HFFc6 (cell line): ENCODE data around the gene TMEM9B. TPM values are rescaled to one million over a fixed set of nuclear protein-coding genes. Genes with fewer than 3 reads are reported as not detected.

ENCODE experiments used
- DNase-seq: peaks from one replicate; pipeline ENCODE4 v3.0.0-alpha.2; 2018
- H3K27ac Mint-ChIP-seq: 2 replicates; pipeline ENCODE4 v1.8.0; 2020; ENCODE audit warnings: mild to moderate bottlenecking, mixed read lengths
- H3K27me3 Mint-ChIP-seq: 2 replicates; pipeline ENCODE4 v1.8.0; 2021; ENCODE audit warnings: mild to moderate bottlenecking, moderate library complexity, mixed read lengths; ENCODE audit not compliant: insufficient read depth
- H3K36me3 Mint-ChIP-seq: 2 replicates; pipeline ENCODE4 v1.8.0; 2021; ENCODE audit warnings: low read depth, mixed read lengths
- H3K4me1 Mint-ChIP-seq: 2 replicates; pipeline ENCODE4 v1.8.0; 2020; ENCODE audit warnings: low read depth, mixed read lengths
- H3K4me3 Mint-ChIP-seq: 2 replicates; pipeline ENCODE4 v1.8.0; 2020; ENCODE audit warnings: mild to moderate bottlenecking, moderate library complexity, mixed read lengths
- H3K9me3 Mint-ChIP-seq: 2 replicates; pipeline ENCODE4 v1.8.0; 2020; ENCODE audit warnings: mild to moderate bottlenecking, mixed read lengths
- total RNA-seq, 6 experiments: library from RNA; stranded (reverse); fragmentation: NEBNext Ultra II Directional; extraction: Animal tissue kit (Norgen Biotek cat#: 25700); gene quantifications; 2 replicates in 1 of 6; 3 replicates in 5 of 6; pipeline ENCODE4 v1.2.3, GENCODE V29; 2021
- TF ChIP-seq, protein P1 (sequence below): fragments of 200-600 bp; sonication (generic); IDR thresholded peaks from 2 replicates; pipeline ENCODE4 v1.5.0; 2021; ENCODE audit warnings: antibody characterized with exemption, mild to moderate bottlenecking

Gene TMEM9B
- total RNA-seq, 6 experiments from 2014 or later = 50.0 to 66.0 (median 59.7) TPM

DNA sequence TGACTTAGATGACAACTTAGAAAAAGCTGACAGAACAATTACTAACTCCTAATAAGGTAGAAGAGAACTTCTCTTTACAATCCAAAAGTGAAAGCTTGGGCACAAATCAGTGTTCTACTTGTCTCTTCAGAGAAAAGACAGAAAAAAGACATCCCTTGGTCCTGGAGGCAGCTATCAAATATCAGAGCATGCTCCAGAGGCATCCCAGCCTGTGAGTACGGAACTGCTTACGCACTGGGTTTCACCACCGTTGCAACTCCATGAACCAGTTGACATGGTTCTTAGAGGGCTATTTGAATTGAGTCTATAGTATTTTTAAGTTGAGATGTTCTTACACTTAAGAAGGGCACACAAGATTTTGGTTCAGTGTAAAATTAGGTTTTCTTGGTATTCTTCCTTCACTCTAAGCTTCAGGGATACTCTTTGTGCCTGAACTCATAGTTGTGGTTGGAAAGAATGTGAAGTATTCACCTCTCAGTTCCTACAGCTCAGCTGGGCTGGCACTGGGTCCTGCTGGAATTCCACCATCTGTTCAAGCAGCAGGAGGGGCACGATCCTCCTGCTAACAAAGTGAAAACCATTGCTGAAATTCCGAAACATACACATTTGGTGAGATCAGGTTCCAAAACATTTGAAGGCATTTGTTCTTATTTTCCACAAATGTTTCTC is 47.0 kb downstream of the TMEM9B start:
- DNase-seq = peak; percentile 70
- H3K4me3 Mint-ChIP-seq = peak overlapping the region; percentile 56
- H3K27ac Mint-ChIP-seq = peak overlapping the region; percentile 71
- H3K27me3 Mint-ChIP-seq = no peaks in the 10 kb centered on the region; the same call in 1 of the 2 replicates
- peaks cover 23% of the 10 kb centered on the region for H3K36me3 Mint-ChIP-seq
- H3K9me3 Mint-ChIP-seq = no peaks in the 10 kb centered on the region
- TF ChIP-seq, protein P1, sequence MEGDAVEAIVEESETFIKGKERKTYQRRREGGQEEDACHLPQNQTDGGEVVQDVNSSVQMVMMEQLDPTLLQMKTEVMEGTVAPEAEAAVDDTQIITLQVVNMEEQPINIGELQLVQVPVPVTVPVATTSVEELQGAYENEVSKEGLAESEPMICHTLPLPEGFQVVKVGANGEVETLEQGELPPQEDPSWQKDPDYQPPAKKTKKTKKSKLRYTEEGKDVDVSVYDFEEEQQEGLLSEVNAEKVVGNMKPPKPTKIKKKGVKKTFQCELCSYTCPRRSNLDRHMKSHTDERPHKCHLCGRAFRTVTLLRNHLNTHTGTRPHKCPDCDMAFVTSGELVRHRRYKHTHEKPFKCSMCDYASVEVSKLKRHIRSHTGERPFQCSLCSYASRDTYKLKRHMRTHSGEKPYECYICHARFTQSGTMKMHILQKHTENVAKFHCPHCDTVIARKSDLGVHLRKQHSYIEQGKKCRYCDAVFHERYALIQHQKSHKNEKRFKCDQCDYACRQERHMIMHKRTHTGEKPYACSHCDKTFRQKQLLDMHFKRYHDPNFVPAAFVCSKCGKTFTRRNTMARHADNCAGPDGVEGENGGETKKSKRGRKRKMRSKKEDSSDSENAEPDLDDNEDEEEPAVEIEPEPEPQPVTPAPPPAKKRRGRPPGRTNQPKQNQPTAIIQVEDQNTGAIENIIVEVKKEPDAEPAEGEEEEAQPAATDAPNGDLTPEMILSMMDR = no peak
- peaks cover 47% of the 10 kb centered on the region for H3K4me1 Mint-ChIP-seq

DNA sequence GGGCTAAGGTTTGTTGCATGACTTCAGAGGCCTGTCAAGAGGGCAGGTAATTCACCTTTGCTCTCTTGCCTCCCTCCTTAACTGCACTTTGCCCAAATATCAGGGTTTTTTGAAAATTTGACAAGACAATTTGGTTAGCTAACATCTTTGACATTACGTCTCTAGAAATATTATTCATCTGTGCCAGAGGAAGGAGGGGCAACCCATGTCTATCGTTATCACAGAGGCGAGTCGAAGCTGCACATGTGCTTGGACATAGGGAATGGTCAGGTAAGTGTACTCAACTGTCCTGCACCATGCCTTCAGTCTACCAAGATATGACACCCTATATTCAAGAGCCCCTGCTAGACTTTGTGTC is 49.6 kb downstream of the TMEM9B start:
- no peaks in the 10 kb centered on the region for H3K27me3 Mint-ChIP-seq
- H3K27ac Mint-ChIP-seq = peak overlapping the region; percentile 78; the same call in 1 of the 2 replicates
- peak overlapping the region; percentile 68 for H3K4me3 Mint-ChIP-seq
- H3K36me3 Mint-ChIP-seq = peaks cover 11% of the 10 kb centered on the region
- no peak for DNase-seq
- H3K9me3 Mint-ChIP-seq = no peaks in the 10 kb centered on the region
- H3K4me1 Mint-ChIP-seq = peaks cover 61% of the 10 kb centered on the region
- TF ChIP-seq, protein P1 = peak; percentile 16

DNA sequence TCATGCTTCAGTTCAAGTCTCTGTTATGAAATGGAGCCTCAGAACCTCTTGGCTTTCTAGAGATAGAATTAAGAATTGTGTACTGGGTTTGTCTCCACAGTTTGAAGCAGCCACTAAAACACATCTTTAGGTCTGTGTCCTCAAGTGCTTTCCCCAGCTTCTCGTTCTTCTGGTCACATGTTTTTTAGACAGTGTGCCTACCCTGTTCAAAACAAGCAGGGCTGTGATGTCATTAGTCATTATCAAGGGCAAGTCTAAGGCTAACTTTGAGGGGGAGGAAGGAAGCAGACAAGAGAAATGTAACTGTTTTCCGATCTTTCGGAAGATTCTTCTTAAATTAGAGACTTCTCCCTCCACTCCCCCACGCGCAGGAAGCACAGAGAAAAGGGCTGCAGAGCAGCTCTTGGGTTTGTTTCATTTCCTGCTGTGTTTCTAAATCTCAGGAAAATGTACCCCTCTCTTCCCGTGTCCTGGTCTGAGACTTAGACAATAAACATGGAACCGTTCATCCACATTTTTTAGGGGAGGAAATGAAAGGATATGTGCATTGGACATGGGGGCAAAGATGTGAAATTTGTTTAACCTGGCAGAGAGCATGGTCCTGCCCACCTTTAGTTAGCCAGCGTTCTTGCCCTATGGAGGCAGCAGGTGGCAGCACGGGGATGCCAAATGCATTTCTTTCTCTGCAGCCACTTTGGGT is 50.1 kb downstream of the TMEM9B start:
- no peaks in the 10 kb centered on the region for H3K27me3 Mint-ChIP-seq
- H3K4me3 Mint-ChIP-seq = peak overlapping the region; percentile 68
- H3K9me3 Mint-ChIP-seq = no peaks in the 10 kb centered on the region
- DNase-seq = no peak
- peak overlapping the region; percentile 78 for H3K27ac Mint-ChIP-seq
- H3K36me3 Mint-ChIP-seq = peaks cover 11% of the 10 kb centered on the region
- TF ChIP-seq, protein P1 = peak; percentile 78
- H3K4me1 Mint-ChIP-seq = peaks cover 66% of the 10 kb centered on the region

DNA sequence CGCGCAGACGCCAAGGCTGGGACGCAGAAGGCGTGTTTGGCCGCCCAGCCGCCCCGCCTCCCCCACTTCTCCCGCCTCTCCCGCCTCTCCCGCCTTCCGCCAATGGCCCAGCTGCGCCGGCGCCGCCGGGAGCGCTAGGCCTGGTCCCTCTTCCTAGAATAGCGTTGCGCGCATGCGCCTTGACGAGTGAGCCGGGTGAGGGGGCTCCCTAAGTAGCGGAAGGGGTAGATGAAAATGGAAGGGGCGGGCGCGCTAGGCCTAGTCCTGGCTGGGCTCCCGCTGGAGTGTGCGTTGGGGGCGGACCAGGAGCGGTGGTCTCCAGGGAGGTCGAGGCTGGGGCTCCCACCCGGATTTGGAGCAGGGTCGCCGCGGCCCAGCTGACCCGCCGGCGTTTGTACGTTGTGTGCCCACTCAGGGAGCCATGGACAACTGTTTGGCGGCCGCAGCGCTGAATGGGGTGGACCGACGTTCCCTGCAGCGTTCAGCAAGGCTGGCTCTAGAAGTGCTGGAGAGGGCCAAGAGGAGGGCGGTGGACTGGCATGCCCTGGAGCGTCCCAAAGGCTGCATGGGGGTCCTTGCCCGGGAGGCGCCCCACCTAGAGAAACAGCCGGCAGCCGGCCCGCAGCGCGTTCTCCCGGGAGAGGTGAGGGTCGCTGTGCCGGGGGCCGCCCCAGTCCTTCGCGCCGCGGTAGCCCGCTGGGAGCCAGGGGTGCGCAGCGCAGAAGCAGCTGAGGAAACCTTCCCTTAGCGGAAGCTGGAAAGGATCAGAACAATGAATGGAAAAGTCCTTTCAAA is 53.0 kb downstream of the TMEM9B start, which contains the start of gene AKIP1:
Gene AKIP1 (plus strand): TSS at position 161 of the 795 bp plus-strand sequence. CDS start 261 bp downstream, at position 422.
- peak; percentile 86 for DNase-seq
- peaks cover 66% of the 10 kb centered on the region for H3K4me1 Mint-ChIP-seq
- H3K27me3 Mint-ChIP-seq = no peaks in the 10 kb centered on the region
- no peaks in the 10 kb centered on the region for H3K9me3 Mint-ChIP-seq
- peak within 1 kb of the TSS; percentile 93 for H3K4me3 Mint-ChIP-seq
- H3K27ac Mint-ChIP-seq = peak within 1 kb of the TSS; percentile 89
- peaks cover 8% of the 10 kb centered on the region for H3K36me3 Mint-ChIP-seq
- TF ChIP-seq, protein P1 = no peak

DNA sequence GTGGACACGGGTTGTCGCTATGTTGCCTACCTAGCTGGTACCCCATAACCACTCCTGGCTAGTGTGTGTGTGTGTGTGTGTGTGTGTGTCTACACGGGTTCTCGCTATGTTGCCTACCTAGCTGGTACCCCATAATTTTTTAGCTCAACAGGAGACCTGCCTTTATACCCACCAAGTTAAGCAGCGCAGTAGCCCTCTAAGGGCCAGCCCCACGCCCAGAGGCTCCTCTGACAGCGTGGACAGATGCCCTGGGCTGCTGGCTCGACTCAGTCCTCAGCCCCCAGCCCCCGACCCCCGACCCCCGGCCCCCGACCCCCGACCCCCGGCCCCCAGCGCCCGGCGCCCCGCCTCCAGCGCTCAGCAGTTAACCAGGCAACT is 53.6 kb downstream of the TMEM9B start:
- no peak for DNase-seq
- TF ChIP-seq, protein P1 = no peak
- Mint-ChIP-seq H3K4me3 (peak overlapping the region; percentile 93), H3K27me3 (no peaks in the 10 kb centered on the region), H3K27ac (no peak overlapping the region), H3K36me3 (peaks cover 6% of the 10 kb centered on the region), H3K4me1 (peaks cover 68% of the 10 kb centered on the region), H3K9me3 (no peaks in the 10 kb centered on the region)
